Activated CD8-positive, alpha-beta memory T cell treated with anti-CD3 and anti-CD28 coated beads for 48 hours (primary cell): ENCODE results near the gene SLC25A29.
"Not testable (repeated sequence)": the region's sequence is repeated elsewhere in the genome, so short reads cannot be mapped to it uniquely, and the experiment has no call there.

Experiments
- DNase-seq, 3 experiments: peaks; one replicate each; pipeline ENCODE4 v3.0.0-alpha.2; 2020; ENCODE audit warnings: low read depth in 2 of 3, low spot score in 2 of 3

SLC25A29 gene

DNA sequence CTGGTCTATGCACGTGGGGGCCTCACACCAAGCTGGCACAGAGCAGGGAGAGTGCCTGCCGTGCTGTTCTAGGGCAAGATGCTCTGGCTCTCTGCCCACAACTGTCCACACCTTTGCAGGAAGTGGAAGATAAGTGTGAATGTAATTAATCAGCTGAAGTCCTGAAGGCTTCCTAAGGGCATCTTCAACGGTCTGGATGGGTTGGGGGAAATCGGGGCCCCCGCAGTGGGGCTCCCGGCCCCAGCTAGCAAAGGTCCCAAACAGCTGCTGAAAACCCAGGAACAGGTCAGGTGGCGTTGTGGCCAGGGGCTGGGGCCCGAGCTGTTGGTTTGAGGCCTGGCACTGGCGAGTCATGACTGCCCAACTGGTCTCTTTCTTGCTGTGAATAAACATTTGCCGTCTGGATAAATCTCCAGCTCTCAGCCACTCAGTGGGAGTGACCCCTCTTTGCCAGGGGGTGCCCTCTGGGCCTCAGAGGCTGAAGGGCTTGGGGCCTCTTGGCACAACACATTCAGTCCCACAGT lies 6.7 kb upstream of the SLC25A29 start:
- DNase-seq, result no peak

DNA sequence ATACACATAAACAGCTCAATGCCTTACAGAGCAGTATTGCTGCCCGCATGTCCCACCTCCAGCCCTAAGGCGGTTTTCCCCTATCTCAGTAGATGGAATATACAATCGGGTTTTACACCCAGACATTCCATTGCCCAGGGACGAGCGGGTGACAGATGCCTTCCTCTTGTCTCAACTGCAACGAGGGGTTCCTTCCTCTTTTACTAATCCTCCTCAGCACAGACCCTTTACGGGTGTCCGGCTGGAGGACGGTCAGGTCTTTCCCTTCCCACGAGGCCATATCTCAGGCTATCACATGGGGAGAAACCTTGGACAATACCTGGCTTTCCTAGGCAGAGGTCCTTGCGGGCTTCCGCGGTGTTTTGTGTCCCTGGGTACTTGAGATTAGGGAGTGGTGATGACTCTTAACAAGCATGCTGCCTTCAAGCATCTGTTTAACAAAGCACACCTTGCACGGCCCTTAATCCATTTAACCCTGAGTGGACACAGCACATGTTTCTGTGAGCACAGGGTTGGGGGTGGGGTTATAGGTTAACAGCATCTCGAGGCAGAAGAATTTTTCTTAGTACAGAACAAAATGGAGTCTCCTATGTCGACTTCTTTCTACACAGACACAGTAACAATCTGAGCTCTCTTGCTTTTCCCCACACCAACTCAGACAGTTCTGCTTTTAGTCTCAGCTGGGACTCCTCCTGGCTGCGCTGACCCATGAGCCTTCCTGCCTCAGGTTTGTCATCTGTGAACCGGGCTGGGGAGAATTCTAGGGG lies 6.0 kb upstream of the SLC25A29 start:
- DNase-seq, result not testable (repeated sequence)

DNA sequence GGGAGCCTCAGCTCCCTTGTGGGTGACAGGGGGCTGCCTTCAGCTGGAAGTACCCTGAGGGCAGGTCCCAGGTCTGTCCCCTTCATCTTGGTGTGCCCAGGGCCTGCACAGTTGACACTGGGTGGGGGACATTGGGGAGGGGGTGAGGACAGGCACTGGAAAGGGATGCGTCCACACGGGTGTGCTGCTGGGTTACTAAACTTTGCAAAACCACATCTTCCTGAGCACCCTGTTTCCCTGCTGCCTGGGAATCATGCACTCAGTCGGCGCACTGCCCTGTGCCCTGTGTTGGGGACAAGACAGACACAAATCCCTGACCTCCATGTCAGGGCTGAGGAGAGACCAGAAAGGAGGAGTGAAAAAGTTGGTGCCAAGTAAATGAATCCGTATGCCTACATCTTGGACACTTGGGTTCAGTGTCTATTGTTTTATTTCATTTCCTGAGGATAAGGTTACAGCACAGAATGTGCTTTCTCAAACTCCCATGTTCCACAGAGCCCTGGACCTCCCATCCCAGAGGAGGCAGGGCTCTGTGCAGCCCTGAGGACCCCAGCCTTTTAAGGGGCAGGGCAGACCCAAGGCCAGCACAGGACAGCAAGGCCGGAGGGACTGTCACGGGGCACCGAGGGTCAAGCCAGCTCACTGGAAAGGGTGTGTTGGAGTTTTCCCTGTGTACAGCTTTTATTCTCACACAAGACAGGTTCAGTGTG lies 2.9 kb upstream of the SLC25A29 start:
- DNase-seq, result no peak

DNA sequence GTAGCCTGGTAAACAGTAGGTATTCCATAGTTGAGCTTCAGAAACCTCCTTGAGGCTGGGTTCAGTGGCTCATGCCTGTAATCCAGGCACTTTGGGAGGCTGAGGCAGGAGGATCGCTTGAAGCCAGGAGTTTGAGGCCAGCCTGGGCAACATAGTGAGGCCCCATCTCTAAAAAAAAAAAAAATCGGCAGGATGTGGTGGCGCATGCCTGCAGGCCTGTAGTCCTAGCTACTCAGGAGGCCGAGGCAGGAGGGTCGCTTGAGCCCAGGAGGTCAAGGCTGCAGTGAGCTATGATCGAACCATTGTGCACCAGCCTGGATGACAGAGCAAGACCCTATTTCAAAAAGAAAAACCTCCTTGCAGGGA lies 2.2 kb upstream of the SLC25A29 start:
- not testable (repeated sequence) for DNase-seq

DNA sequence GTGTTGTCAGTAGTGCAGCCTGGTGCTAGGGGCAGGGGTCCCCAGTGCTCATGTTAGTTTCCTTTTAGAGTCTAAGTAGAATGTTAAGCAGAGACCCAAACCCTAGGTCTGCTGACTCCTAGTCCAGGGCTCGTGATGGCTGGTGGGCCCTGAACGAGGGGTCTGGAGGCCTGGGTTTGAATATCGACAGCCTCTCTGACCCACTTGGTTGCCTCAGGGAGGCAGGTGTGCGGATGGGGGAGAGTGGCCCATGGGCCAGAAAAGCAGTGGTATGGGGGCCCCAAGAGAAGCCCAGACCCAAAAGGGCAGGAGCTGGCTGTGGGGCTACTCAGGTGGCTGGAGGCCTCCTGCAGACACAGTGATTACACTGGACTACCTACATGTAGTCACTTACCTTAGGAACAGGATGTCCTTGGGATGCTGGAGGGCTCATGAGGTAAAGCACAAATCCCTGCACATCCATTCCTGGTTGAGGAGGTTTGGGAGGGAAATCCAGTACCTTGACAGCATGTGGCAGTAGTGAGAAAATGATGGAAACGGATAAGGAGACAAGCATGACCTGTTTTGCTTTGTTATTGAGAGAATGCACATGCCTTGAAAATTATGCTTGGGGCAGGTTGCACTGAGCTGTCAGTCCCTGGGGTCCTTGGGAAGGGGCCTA lies 1.7 kb upstream of the SLC25A29 start:
- no peak for DNase-seq

DNA sequence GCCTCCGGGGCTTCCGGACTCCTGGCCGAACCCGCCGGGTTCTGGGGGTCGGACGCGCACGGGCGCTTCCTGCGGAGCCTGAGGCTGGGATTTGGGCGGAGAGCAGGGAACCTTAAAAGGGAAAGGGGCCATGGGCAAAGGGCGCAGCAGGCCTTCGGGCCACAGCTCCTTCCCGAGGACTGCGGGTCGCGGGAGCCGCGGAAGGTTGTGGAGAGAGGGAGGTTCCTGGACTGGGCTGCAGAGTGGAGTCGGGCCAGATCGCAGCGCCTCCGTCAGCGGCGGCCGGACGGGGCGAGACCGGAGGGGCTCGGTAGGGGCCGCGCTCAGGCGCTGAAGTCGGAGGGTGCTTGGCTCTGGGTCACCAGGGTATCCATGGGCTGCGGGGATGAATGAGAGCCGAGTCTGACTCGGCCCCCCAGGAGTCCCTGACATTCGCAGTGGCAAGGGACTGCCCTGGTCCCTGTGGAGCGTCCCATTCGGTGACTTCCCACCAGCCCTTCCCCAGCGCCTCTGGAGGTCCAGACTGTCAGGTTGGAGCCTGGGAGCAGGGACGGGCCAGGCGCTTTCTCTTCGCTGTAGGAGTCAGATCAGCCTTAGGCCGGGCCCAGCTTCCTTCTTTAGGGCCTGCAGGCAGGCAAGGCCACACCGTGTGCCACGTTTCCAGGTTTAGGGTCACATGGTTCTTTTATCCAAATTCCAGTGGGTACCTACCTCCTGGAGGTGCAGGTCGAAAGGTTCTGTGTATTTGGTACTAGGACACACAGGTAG lies 938 bp upstream of the SLC25A29 start:
- DNase-seq, result no peak

DNA sequence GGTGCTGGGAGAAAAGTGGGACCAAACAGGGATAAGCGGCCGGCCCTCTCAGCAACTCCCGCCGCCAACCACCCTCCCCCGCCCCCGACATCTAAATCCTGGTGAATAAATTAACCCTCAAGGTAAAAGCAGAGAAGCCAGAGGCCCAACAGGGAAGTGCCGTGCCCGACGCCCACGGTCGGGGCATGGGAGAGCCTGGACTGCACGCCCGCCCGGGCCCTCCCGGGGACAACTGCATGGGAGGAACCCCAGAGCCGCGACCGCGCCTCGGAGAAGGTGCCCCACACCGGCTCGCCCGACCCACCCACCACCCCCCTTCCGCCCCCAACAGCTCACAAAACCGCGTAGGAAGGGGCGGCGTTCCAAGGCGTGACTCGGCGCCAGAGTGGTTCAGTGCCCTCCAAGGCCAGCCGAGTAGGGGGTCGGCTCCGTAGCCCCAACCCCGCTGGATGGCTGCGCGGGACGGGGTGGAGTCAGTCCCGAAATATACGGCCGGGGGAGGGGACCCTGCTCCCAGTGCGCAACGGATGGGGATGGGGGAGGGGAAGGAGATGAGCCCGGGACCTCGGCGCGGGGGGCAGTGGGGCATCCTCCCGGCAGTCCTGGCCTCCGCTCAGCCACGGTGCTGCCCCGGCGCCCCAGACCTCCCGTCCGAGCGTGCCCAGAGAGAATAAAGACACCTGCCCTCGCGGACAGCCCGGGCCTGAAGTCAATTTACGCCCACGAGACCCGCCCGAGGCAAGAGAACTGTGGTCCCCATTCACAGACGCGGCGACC lies 732 bp downstream of the SLC25A29 start:
- peak in 2 of 3 experiments; percentile 29 to 34 for DNase-seq

DNA sequence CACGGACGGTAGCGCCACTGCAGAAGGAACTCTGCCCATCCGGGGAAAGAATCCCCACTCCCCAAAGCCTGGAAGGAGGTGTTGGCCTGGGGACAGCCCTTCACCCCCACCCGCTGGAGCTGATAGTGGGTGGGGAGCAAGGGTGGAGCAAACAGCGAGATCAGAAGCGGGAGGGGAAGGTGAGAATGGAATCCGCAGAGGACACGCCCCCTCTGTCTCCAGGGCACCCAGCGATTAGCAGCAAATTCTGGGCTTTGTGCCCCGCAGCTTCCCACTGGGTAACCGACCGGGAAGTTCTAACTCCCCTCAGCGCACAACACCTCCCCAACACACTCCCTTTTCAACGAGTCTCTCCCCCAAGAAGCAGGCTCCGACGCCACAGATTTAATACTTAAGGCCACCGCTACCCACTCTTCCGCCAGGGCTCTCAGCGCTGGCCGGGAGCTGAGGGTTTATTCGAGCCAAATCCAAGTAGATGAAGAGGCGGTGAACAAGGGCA lies 1.4 kb downstream of the SLC25A29 start:
- DNase-seq, result no peak

DNA sequence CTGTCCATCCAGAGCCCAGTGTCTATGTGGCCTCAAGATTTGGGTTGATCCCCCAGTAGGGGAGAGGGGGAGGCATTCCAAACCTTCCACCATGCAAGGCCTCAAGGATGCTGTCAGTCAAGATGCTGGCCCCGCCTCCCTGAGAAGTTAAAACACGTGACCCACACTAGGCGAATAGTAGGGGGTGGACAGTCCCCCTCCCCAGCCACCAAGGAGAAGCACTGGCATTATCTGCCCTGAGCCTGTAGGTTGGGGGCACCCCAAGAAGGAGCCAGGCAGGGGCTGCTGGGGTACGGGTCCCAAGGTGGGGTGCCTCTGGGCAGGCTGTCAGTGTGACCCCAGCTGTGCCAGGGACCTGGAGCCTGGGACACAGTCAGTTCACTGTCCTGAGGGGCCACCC lies 2.3 kb downstream of the SLC25A29 start:
- DNase-seq, result no peak

DNA sequence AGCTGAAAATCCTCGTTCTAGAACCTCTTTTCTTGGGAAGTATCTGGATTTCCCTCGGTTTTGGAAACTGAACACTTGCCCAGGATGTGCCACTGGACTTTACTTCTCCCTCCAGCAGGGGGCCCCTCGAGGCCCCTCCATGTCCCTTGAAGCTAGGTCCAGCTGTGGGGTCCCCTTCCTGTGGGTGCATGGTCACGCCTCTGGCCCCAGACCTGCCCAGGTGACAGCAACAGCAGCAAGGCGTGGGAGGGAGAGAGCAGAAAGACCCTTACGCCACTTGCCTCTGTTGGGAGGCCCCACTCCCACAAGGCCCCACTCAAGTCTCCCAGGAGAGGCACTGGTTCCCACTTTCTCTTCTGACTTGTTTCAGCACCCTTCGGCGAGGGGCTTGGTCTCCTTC lies 3.1 kb downstream of the SLC25A29 start:
- DNase-seq, result no peak

DNA sequence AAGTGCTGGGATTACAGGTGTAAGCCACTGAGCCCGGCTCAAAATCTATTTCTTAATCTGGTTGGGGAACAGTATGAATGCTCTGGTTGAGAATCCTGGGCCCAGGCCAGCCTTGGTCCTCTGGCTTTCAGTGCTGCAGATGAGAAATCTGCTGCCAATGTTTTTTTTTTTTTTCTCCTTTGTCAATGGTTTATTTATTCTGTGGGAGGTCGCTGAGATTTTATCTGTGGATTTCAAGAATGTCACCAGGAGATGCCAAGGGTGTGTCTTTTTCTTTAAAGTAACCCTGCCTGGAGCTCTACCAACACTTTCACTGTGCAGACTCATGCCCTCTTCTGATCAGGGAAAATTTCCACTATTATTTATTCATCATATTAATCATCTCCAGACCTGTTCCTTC lies 3.6 kb downstream of the SLC25A29 start:
- no peak for DNase-seq

DNA sequence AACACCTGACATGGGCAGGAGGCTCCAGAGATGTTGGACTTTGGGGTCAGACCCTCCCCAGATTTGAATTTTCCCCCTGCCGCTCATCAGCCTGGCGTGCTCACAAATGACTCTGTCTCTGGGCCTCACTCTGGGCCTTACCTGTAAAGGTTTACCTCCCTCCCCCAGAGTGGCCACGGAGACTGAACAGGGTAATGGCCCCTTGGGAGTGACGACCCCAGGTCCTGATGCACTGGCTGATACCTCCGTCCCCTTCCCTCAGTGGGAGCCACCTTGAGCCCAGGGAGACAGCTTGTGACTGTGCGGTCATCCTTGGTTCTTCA lies 7.0 kb downstream of the SLC25A29 start:
- no peak for DNase-seq

DNA sequence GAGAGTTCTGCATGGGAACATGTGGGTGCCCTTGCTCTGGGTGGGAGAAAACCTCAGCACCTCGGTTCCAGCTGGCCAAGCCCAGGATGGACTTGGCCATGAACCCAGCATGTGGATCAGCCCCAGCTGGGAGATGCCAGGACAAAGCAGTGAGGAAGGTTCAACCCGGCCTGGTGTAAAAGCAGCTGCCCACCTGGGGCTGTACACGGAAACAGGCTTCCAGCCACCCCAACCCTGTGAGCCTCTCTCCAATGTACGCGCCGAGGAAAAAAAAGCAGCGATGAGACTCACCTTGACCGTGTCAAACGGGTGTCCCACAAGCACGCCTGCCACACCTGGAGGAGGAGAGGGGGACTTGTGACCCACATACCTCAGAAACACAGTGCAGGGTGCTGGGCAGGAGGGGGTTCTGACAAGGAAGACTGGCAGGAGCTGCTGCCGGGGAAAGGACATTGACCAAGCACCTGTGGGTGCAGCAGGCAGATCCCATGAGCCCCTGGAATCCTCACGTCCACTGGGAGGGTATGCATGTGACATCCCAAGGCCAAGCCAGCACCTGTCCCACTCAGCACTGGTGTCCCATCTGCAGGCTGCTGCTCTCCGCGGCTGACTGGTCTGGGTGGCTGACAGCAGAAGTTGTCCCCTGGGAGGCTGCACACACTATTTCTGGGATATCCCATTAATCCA lies 7.5 kb downstream of the SLC25A29 start:
- no peak for DNase-seq

DNA sequence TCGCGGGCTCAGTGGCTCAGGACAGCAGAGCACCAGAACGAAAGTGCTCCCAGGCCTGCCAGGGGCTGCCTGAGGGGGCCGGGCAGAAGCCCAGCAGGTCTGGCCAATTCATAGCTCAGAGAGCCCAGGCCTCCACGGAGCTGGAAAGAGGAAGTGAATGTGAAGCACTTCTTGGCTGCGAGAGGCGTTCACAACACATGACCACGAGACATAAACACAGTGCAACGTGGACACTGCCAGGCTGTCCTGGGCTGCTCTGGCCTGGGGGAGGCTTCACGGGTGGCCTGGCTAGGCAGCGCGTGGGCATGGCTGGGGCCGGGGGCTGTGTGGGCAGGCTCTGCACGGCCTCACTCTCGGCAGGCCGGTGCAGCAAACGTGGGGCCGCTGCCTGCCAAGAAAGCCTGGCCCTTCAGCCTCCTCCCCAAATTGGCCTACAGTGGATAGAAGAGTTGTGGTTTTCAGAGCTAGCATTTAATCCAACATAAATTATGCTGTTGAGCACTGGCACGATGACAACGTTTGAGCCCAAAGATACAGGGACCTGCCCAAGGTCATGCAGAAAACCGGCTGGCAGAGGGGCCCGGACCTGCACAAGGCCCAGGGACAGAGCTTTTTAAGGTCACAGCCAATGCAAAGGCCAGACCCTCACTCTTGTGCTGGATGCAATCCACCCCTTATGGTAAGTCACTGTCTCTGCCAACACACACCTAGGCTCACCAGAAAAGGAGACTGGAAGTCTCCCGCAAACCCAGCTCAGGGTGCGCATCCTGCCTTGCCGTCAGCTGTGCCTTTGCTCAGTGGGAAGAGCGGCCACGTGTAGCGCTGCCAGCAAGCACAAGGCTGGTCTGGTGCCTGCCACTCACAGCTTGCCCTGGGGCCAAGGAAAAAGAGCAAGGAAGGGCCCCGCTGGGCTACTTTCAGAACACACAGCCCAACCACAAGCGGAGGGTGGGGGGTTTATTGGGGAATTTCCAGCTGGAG lies 8.6 kb downstream of the SLC25A29 start:
- no peak for DNase-seq

DNA sequence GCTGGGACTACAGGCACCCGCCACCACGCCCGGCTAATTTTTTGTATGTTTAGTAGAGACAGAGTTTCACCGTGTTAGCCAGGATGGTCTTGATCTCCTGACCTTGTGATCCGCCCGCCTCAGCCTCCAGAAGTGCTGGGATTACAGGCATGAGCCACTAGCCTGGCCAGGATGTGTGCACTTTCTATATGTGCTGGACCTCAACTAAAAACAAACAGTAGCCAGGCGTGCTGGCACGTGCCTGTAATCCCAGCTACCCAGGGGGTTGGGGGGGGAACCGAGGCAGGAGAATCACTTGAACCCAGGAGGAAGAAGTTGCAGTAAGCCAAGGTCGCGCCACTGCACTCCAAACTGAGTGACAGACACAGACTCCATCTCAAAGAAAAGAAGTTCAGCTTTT lies 9.5 kb downstream of the SLC25A29 start:
- not testable (repeated sequence) for DNase-seq

DNA sequence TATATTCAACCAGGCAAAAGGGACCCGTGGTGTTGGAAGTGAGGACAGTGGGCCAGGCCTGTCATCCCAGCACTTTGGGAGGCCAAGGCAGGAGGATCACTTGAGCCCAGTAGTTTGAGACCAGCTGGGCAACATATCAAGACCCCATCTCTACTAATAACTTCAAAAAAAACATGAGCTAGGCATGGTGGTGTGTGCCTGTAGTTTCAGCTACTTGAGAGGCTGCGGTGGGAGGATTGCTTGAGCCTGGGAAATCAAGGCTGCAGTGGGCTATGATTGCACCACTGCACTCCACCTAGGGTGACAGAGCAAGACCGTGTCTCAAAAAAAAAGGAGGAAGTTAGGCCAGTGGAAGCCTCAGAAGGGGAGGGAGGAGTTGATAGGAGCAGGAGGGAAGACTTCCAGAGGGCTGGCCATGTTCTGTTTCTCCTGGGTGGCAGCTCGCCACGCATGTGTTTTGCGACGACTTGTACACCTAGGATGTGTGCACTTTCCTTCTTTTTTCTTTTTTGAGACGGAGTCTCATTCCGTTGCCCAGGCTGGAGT lies 10.1 kb downstream of the SLC25A29 start:
- no peak for DNase-seq

DNA sequence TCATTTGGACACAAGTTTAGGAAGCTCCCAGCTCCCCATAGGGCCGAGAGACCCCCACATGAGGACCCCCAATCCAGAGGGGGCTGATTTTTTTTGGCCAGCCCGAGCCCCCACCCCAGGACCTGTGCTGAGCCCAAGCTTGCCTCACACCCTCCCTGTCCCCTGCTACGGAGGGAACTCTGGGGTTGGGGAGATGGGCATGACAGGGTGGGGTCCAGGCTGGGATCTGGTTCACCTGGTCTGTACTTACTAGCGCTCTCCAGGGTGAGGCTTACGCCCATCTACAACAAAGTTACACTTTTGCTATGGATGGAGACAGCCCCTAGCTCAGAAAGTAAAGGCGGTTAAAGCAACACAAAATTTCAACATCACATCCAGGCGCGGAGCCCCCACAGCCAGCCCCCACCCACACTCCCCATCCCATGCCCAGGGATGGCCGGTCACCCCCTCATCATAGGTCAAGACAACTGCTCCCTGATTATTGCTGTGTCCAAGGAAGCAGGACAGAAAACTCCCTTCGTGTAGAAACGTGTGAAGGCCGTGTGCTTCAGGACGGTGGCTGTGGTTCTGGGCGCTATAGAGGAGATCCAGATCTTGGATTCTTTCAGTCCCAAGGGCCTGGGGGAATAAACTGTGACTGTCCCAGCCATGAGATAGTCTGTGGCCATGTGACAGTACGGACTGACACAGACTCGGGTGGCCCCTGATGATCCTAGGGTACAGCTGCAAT lies 10.7 kb downstream of the SLC25A29 start:
- no peak for DNase-seq

DNA sequence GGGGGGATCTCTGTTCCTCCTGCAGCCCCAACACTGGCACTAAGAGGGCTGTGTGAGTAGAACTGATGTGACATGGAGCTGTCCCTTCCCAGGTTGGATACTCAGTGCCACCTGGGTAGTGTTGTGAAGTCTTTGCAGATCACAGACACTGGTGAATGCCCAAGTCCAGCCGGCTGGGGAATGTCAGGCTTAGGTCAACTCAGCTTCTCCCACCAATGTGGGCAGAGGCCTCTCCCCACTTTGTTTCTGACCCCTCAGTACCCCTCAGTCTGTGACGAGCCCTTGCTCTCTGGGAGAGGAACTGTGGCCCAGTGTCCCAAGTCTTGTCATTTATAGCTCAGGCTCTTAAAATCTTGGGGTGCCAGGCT lies 11.3 kb downstream of the SLC25A29 start:
- no peak for DNase-seq
